ENCODE results near the gene RHOF. TPM values are rescaled to one million over a fixed set of nuclear protein-coding genes. Genes with fewer than 3 reads are reported as not detected.

RHOF gene
- total and polyA plus RNA-seq, 2 of the 8 experiments (the other 6 are each of a cell fraction or from before 2014, with no cell fraction given): 23.8 to 31.9 TPM

DNA sequence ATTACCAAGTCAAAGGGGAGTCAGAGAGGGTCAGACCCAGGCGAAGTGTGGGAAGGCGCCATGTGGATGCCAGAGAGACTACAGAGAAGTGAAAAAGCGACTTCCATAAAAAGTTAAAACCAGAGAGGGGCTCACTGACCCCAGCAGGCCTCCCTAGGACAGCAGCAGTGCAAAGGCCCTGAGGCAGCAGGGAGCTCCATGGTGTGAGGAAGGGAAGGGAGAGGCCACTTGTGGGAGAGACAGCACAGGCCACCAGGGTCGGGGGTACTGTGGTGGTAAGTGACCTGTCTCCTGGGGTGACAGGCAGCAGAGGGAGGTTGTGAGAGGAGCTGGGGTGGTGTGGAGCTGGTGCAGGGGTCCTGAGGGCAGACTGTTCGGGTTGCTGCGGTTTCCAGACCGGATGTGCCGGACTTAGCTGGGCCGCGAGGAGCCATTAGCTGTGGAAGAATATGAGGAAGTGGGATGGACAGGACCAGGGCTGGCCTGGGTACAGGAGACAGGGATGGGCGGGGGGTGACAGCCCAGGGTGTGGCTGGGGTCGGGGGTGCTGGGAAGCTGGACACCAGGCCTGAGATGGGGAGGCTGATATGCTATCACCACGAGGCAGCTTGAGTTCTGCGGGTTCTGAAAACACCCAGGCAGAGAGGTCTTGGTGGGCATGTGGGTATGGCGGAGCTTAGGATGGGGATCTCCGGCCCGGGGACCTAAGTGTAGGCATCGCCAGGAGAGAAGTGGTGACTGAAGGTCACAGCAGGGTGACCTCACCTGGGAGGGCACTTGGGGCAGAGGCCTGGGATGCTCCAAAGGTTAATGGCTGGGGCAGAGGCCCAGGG lies 33.0 kb upstream of the RHOF start (continued):
- TF ChIP-seq TBP (IDR thresholded peaks at IDR 0.05; ENCODE audit: low read depth, low read length): no peak
- TF ChIP-seq SIX5 (IDR thresholded peaks at IDR 0.05; ENCODE audit: low read depth, low read length): no peak
